ENCODE measurements around the gene CLEC2L.

The CLEC2L gene

DNA sequence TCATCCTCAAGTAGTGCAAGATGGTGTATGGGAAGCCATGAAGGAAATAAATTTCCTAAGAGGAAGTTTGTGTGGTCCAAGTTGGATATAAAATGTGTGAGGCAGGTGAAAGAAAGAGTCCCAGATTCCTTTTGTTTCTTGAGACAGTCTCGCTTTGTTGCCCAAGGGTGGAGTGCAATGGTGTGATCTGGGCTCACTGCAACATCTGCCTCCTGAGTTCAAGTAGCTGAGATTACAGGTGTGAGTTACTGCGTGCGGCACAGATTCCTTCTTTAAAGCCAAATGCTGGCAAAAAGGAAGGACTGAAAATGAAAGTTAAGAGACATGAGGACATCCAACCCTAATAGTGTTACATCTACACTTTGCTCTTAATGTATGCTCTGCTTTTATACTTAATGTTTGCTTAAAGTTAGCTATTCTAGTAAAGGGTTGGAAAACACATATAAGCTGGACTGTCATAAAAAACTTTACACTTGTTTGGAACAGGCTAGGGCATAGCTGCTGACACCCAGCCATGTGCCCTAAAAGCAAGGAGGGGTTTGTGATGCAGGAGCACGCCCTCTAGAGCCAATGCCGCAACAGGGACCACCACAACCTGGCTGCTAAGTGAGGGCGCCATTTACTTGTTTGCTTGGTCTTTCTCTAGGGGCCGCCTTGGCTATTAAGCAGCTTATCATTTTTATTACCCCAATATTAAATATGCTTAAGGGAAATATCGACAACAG, 34.5 kb downstream of the CLEC2L start:
- DNase-seq: no peak

DNA sequence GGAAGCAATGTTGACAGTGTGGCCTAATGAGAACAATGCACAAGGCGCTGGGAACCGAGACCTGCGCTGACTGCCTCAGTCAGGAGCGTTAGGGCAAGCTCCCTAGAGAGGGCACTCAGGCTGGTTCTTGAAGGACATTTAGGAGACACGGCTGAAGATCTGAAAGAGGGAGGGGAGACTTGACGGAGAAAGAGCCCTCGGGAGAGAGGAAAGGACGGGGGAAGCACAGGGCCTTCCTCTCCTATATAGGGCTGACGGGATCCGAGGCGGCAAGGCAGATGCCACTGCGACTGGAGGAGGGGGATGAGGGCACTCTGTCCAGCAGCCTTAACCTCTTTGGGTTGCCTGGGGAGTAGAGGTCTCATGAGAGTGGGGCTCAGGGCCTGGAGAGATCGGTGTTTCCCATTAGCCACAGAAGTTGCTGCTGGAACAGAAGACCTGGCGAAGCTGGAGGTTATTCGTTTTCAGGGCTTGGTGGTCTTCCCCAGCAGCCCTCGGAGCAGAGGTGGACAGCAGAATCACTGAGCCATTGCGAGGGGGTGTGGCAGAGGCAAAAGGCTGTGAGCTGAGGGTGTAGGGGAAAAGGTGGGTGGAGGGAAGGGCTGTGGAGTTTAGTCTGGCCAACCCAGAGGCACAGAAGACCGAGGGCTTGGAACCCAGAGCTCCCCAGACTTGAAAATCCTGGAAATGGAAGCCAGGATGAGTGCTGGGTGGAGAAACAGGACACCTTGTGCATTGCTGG, 36.0 kb downstream of the CLEC2L start:
- no peak for DNase-seq

- DNase-seq: no peak
Observed at GRCh38 chr7:139560199-139560598, 36.7 kb downstream of the CLEC2L start.

GRCh38 chr7:139560678-139561077, 37.2 kb downstream of the CLEC2L start:
- no peak for DNase-seq

DNA sequence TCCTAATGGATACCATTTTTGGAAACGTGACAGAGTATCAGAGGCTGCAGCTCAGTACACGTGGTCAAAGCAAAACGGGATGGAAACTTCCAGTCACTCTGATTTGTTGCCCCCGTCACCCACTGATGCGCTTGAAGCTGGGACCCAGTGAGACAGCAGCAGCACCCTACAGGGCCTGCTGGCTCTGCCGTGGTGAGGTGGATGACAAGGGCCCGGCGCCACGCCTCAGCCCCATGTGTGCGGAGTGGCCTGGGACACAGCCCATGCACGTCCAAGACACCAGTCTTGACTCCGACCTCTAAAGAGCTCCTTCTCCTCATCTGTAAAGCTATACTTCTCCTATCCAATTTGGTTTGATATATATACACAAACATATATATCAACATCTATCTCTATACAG, 39.0 kb downstream of the CLEC2L start:
- no peak for DNase-seq

GRCh38 chr7:139562961-139563565, 39.6 kb downstream of the CLEC2L start:
- no peak for DNase-seq

DNA sequence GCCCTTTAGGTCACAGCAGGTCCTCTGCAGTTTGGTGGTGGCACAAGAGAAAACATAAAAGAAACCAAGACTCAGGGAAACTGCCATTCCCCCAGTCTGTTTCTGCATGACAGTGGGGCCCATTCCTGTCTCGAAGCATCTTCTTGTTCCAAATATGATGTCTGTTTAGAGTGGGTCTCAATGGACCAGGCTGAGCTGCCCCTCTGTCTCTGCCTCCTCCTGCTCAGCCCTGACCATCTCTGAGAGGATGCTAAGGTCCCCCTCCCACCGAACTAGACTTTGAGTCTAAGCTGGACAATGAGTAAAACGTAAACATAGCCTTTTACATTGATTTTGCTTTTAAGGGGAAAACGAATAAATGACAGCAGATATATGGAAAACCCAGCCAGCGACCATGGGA, 40.4 kb downstream of the CLEC2L start:
- no peak for DNase-seq

- no peak for DNase-seq
Observed at GRCh38 chr7:139566075-139566474, 42.6 kb downstream of the CLEC2L start.

- DNase-seq: no peak
Observed at GRCh38 chr7:139566736-139567646, 43.5 kb downstream of the CLEC2L start.

- no peak for DNase-seq
Observed at GRCh38 chr7:139567647-139568345, 44.3 kb downstream of the CLEC2L start.

DNA sequence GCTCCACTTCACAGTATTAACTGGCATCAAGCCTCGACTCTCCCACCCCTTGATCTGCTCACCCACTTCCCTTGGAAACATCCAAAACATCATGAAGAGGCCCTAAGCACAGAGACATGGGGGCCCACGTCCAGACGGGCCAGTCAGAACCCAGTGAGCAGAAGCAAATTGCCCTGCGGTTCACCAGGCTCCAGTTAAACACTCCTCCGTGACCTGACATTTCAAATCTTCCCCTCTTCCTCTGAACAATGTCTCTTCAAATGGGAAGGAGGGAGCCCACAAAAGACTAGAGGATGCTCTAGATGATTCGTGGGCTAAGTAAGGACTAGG, 44.8 kb downstream of the CLEC2L start:
- DNase-seq: no peak

- DNase-seq: no peak
Observed at GRCh38 chr7:139568813-139569490, 45.5 kb downstream of the CLEC2L start.

- no peak for DNase-seq
Observed at GRCh38 chr7:139570119-139570518, 46.6 kb downstream of the CLEC2L start.

GRCh38 chr7:139570626-139571025, 47.1 kb downstream of the CLEC2L start:
- DNase-seq: no peak

- DNase-seq: no peak
Observed at GRCh38 chr7:139571190-139571589, 47.7 kb downstream of the CLEC2L start.

- DNase-seq: no peak
Observed at GRCh38 chr7:139571651-139572050, 48.2 kb downstream of the CLEC2L start.

DNA sequence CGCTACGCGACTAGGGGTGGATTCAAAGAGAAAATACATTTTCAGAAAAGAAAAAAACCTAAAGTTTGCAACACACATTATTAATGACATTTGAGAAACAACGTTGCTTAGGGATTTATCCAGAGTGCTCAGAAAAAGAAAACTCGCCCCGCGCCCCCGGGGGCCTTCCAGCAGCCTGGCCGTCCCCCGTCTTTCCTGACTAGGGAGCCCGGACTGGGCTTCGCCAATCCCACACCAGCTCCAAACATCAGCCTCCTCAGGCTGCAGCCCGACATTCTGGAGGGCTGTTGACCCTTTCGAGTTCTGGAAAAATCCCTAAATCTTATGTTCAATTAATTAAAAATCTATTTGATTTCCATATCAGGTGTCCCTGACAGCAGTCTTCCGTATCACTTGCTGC, 48.6 kb downstream of the CLEC2L start:
- no peak for DNase-seq

GRCh38 chr7:139572704-139573385, 49.4 kb downstream of the CLEC2L start:
- DNase-seq: no peak

DNA sequence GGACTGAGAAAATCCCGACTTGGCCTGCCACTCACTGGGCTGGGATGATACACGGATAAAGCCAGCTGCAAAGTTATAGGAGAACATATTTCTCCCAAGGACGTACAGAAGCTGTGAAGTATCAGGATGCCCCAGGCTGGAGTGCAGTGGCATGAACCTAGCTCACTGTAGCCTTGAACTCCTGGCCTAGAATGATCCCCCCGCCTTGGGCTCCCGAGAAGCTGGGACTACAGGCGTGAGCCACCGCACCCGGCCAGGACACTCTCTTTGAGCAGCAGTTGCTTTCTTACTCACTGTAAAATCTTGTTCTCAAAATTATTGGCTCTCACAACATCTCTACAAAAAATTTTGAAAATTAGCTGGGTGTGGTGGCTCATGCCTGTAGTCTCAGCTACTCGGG, 50.4 kb downstream of the CLEC2L start:
- DNase-seq: no peak

DNA sequence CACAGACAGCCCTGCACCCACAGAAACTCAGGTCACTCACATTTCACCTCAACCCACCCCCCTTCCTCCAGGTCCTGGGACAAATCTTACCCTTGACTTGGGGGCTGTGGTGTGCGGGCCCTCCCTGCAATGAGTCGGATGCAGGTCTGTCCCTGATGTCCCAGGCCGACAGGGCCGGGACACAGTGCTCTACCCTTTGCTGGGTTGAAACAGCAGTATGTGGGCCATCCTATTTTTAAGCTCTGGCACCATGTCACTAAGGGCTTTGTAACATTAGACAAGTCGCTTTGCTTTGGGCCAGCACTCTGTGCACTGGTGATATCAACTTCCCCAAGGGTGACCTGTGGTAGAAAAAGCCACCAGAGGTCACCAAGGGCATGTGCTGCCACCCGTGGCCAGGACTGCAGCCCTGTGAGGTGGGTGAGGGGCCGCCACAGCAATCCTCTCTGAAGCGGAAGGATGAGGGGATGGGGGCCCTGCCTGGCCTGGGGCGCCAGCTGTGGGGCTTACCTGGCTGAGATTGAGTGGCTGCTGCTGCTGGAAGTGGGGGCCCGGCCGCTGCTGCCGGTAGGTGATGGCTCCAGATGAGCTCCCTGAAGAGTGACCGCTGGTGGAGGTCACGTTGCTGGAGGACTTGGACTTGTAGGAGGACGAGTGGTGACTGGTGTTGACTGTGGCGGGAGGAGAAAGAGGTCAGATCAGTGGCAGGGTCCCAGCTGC, 51.3 kb downstream of the CLEC2L start:
- no peak for DNase-seq

DNA sequence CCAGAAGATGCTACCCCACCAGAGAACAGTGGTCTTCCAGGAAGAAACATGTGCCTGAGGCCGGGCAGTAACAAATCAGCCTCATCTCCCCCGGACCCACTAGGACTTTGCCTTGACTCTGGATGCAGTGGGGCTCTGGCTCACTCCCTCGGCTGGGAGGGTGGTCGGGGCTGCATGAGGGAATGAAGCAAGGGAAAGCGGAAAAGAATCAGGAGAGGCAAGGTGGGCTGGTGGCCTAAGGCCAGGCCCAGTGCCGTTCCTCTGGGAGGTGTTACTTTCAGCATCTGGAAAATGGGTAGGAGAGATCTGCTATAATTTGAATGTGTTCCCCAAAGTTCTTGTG, 51.8 kb downstream of the CLEC2L start:
- no peak for DNase-seq

All from effector CD8-positive, alpha-beta T cell (primary cell).